Astrocyte (in vitro differentiated cells and primary cell): ENCODE measurements around the gene TBC1D2B.

Source experiments
- EZH2 ChIP-seq: IDR thresholded peaks from 2 replicates; pipeline ENCODE4 v1.6.1; 2012; ENCODE audit warnings: mild to moderate bottlenecking, low read length, inconsistent platforms; ENCODE audit not compliant: insufficient read depth
- TF ChIP-seq, protein P1 (sequence below): IDR thresholded peaks from 2 replicates; pipeline ENCODE4 v1.5.1; 2011; ENCODE audit warnings: low read depth, mild to moderate bottlenecking, inconsistent platforms, low read length, moderate library complexity; ENCODE audit not compliant: insufficient read depth

DNA sequence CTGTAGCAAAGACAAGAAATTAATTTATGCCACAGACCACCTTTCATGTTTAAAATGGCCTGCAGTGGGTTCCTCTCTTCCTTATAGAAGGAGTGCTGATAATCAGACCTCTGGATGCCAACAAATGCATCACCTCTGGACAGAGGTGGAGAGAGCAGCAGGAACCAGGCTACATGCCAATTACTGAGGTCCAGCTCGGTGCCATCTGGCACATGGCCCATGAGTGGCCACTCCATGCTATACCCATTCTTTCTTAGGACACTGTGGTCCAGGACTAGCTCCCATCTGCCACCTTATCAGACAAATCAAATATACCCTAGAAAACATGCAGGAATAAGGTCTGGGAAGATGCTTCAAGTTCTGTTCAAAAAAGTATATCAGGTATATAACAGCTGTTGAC is 60.7 kb downstream of the TBC1D2B start:
- TF ChIP-seq, protein P1, sequence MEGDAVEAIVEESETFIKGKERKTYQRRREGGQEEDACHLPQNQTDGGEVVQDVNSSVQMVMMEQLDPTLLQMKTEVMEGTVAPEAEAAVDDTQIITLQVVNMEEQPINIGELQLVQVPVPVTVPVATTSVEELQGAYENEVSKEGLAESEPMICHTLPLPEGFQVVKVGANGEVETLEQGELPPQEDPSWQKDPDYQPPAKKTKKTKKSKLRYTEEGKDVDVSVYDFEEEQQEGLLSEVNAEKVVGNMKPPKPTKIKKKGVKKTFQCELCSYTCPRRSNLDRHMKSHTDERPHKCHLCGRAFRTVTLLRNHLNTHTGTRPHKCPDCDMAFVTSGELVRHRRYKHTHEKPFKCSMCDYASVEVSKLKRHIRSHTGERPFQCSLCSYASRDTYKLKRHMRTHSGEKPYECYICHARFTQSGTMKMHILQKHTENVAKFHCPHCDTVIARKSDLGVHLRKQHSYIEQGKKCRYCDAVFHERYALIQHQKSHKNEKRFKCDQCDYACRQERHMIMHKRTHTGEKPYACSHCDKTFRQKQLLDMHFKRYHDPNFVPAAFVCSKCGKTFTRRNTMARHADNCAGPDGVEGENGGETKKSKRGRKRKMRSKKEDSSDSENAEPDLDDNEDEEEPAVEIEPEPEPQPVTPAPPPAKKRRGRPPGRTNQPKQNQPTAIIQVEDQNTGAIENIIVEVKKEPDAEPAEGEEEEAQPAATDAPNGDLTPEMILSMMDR = no peak
- TF ChIP-seq EZH2 = no peak
